Measurements from ENCODE around the gene CTNNA3. TPM values are rescaled to one million over a fixed set of nuclear protein-coding genes. Genes with fewer than 3 reads are reported as not detected.

The CTNNA3 gene
- total RNA-seq, 1 donor from 2014 or later, result under 0.01 TPM

DNA sequence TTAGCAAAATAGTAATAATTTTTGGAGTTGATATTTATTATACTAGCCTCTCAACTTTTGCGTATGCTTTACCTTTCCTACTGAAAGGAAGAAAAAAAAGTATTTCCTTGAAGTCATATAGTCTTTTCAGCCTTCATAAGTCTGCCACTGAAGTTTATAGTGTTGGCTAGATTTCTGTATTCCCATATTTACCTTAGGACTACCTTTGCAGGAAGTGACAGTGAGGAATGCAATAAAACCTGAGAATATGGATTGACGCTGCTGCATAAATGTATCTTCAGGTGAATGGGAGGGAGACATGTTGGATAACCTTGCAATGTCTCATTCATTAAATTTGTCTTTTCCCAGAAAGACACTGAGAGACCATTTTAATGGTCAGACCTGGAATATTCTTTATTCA lies 776.7 kb downstream of the CTNNA3 start:
- no peak overlapping the region for H3K4me3 ChIP-seq
- DNase-seq (ENCODE audit: low spot score in 2 of 2), result no peak
- no peaks in the 10 kb centered on the region for H3K9me3 ChIP-seq
- no peaks in the 10 kb centered on the region for H3K27me3 ChIP-seq
- no peak overlapping the region for H3K27ac ChIP-seq
- TF ChIP-seq, protein P1, sequence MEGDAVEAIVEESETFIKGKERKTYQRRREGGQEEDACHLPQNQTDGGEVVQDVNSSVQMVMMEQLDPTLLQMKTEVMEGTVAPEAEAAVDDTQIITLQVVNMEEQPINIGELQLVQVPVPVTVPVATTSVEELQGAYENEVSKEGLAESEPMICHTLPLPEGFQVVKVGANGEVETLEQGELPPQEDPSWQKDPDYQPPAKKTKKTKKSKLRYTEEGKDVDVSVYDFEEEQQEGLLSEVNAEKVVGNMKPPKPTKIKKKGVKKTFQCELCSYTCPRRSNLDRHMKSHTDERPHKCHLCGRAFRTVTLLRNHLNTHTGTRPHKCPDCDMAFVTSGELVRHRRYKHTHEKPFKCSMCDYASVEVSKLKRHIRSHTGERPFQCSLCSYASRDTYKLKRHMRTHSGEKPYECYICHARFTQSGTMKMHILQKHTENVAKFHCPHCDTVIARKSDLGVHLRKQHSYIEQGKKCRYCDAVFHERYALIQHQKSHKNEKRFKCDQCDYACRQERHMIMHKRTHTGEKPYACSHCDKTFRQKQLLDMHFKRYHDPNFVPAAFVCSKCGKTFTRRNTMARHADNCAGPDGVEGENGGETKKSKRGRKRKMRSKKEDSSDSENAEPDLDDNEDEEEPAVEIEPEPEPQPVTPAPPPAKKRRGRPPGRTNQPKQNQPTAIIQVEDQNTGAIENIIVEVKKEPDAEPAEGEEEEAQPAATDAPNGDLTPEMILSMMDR (IDR thresholded peaks at IDR 0.05), result no peak
- H3K36me3 ChIP-seq, result no peaks in the 10 kb centered on the region
- intact Hi-C loops (cut with DNase I), result no loop called here
- H3K4me1 ChIP-seq, result no peaks in the 10 kb centered on the region

DNA sequence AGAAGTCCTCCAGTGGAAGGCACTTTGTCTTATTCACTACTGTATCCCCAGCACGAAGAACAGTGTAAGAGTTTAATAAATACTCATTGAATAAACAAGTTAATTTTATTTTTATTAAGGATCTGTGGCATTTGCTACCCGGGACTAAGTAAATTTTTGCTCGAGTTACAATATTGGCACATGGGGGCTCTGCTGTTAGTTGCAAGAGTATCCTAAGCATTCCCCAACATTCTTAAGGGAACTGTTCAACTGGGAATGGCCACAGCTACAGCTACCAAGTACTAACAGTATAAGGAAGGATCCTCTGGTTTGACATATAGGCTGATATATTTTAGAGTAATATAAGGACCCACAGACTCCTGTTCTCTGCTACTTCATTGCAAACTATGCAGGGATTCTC lies 778.9 kb downstream of the CTNNA3 start:
- Histone ChIP-seq H3K9me3 (no peaks in the 10 kb centered on the region), H3K4me1 (no peaks in the 10 kb centered on the region), H3K27me3 (no peaks in the 10 kb centered on the region), H3K27ac (no peak overlapping the region), H3K4me3 (no peak overlapping the region), H3K36me3 (no peaks in the 10 kb centered on the region)
- TF ChIP-seq, protein P1 (IDR thresholded peaks at IDR 0.05), result no peak
- intact Hi-C loops (cut with DNase I), result no loop called here
- DNase-seq (ENCODE audit: low spot score in 2 of 2), result no peak

DNA sequence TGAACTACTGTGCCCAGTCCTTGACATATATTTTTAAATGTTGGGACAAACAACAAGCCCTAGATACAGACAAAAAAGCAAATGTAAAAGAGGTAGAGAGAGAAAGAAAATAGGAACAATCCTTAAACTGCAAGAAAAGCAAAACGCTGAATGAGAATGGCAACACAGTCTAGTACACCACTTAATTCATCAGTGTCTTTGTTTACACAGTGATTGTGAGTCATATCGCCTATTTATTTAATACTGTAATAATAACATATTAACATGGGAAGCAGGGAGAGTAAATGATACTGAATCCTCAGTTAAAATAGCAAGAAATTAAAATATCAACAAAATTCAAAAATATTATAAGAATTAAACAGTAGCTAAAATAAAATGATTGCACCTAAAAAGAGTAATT lies 780.0 kb downstream of the CTNNA3 start:
- no peaks in the 10 kb centered on the region for H3K4me1 ChIP-seq
- no peak overlapping the region for H3K27ac ChIP-seq
- TF ChIP-seq, protein P1 (IDR thresholded peaks at IDR 0.05), result no peak
- H3K36me3 ChIP-seq, result no peaks in the 10 kb centered on the region
- no peak overlapping the region for H3K4me3 ChIP-seq
- H3K9me3 ChIP-seq, result no peaks in the 10 kb centered on the region
- H3K27me3 ChIP-seq, result no peaks in the 10 kb centered on the region
- intact Hi-C loops (cut with DNase I), result no loop called here
- DNase-seq (ENCODE audit: low spot score in 2 of 2), result no peak

DNA sequence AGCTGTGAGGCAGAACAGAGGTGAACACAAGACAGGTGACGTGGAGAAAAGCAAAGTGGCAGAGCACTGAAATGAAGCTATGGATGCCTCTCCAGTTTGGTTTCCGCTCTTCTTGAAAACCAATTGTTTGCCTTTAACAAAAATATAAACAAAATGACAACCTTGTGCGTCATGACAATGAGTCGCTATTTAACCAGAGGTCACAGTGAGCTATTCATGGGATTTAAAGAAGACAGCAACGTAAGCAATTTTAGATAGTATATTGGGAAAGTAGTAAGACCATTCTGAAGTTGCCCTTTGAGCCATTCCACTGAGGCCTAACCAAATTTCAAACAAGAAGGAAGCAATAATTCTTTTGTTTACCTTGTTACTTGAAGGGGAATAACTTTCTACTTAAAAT lies 785.3 kb downstream of the CTNNA3 start:
- Histone ChIP-seq H3K36me3 (no peaks in the 10 kb centered on the region), H3K4me1 (no peaks in the 10 kb centered on the region), H3K9me3 (no peaks in the 10 kb centered on the region), H3K27ac (no peak overlapping the region), H3K27me3 (no peaks in the 10 kb centered on the region), H3K4me3 (no peak overlapping the region)
- no peak for DNase-seq (ENCODE audit: low spot score in 2 of 2)
- TF ChIP-seq, protein P1 (IDR thresholded peaks at IDR 0.05), result no peak
- intact Hi-C loops (cut with DNase I), result no loop called here

DNA sequence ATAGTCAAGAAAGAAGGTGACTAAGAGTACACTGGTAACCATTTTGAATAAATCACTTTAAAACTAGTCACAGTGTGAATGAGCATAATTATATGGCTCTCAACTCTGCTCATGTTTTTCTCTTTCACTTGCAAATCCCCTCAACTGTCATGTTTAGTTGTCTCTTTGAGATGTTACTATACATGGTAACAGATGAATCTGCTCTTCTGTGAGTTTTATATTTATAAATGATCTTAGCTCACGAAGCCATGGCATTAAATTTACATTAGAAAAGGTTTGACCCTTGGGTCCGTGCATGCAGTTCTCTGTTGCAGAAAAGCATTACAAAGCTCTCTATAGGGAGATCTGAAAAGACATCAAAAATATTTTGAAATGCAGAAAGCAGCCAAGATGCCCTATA lies 803.1 kb downstream of the CTNNA3 start:
- TF ChIP-seq, protein P1 (IDR thresholded peaks at IDR 0.05), result no peak
- Histone ChIP-seq H3K27ac (no peak overlapping the region), H3K36me3 (no peaks in the 10 kb centered on the region), H3K27me3 (no peaks in the 10 kb centered on the region), H3K4me3 (no peak overlapping the region), H3K4me1 (no peaks in the 10 kb centered on the region), H3K9me3 (no peaks in the 10 kb centered on the region)
- intact Hi-C loops (cut with DNase I), result no loop called here
- no peak for DNase-seq (ENCODE audit: low spot score in 2 of 2)

DNA sequence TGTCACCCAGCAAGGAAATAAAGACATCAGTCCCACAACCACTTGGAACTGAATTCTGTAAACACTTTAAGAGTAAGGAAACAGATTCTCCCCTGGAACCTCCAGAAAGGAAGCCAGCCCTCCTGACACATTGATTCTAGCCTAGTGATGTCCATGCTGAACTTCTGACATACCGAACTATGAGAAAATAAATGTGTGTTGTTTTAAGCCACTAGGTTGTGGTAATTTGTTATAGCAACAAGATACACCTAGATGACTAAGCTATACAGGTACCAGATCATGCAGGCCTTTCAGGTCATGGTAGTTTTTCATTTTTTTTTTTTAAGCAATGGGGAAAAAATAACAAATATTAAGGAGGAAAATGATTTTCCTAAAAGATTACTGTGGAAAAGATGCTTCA lies 807.8 kb downstream of the CTNNA3 start:
- H3K4me1 ChIP-seq, result no peaks in the 10 kb centered on the region
- no peak for DNase-seq (ENCODE audit: low spot score in 2 of 2)
- H3K4me3 ChIP-seq, result no peak overlapping the region
- no peak overlapping the region for H3K27ac ChIP-seq
- H3K9me3 ChIP-seq, result no peaks in the 10 kb centered on the region
- TF ChIP-seq, protein P1 (IDR thresholded peaks at IDR 0.05), result no peak
- intact Hi-C loops (cut with DNase I), result no loop called here
- no peaks in the 10 kb centered on the region for H3K27me3 ChIP-seq
- H3K36me3 ChIP-seq, result no peaks in the 10 kb centered on the region

All from ascending aorta (tissue), 2 donors.